ENCODE data around the gene SLC6A13. TPM values are rescaled to one million over a fixed set of nuclear protein-coding genes. Genes with fewer than 3 reads are reported as not detected.

SLC6A13 gene
- total and polyA plus RNA-seq, 2 of the 13 experiments (the other 11 are each of a cell fraction or from before 2014, with no cell fraction given): 0.05 to 0.15 TPM

- no peak overlapping the region for H3K9ac ChIP-seq (ENCODE audit: insufficient read depth, low read depth, low read length)
- no peaks in the 10 kb centered on the region for H3K36me3 ChIP-seq (replicated peaks in 1 of 2; ENCODE audit: control insufficient read depth in 1 of 2, insufficient read depth in 2 of 2, low read length in 2 of 2)
- FAIRE-seq (no peak), DNase-seq (ENCODE audit: low spot score) (no peak), ATAC-seq (no peak)
- intact Hi-C loops (cut with micrococcal nuclease; ENCODE audit: unreplicated experiment): no loop called here
- no peak overlapping the region for H3K27ac ChIP-seq (ENCODE audit: extremely low read length, insufficient read depth, low read length)
- TF ChIP-seq ZNF660 (CRISPR knock-in tag; IDR thresholded peaks at IDR 0.05; ENCODE audit: borderline replicate concordance, low read depth) (no peak), ATF7-NPFF (CRISPR knock-in tag; IDR thresholded peaks at IDR 0.05; ENCODE audit: low read depth) (0 out of 2 replicates have a peak, but pooled peaks have one; percentile 20), STAT6 (CRISPR knock-in tag; IDR thresholded peaks at IDR 0.05; ENCODE audit: borderline replicate concordance) (no peak), ZNF207 (IDR thresholded peaks at IDR 0.05; ENCODE audit: borderline replicate concordance) (no peak), ZSCAN9 (CRISPR knock-in tag; IDR thresholded peaks at IDR 0.05; ENCODE audit: borderline replicate concordance) (no peak), ZNF629 (CRISPR knock-in tag; conservative IDR thresholded peaks at IDR 0.05) (peak; percentile 76), ZNF691 (CRISPR knock-in tag; IDR thresholded peaks at IDR 0.05; ENCODE audit: borderline replicate concordance, low read depth) (no peak), KLF13 (CRISPR knock-in tag; IDR thresholded peaks at IDR 0.05) (0 out of 2 replicates have a peak, but pooled peaks have one; percentile 32), NONO (IDR thresholded peaks at IDR 0.05) (no peak), NONO (CRISPR knock-in tag; conservative IDR thresholded peaks at IDR 0.05) (0 out of 2 replicates have a peak, but pooled peaks have one; percentile 32)
- TF ChIP-seq, protein P1, sequence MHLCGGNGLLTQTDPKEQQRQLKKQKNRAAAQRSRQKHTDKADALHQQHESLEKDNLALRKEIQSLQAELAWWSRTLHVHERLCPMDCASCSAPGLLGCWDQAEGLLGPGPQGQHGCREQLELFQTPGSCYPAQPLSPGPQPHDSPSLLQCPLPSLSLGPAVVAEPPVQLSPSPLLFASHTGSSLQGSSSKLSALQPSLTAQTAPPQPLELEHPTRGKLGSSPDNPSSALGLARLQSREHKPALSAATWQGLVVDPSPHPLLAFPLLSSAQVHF (CRISPR knock-in tag; IDR thresholded peaks at IDR 0.05): no peak
- TF ChIP-seq, protein P2, sequence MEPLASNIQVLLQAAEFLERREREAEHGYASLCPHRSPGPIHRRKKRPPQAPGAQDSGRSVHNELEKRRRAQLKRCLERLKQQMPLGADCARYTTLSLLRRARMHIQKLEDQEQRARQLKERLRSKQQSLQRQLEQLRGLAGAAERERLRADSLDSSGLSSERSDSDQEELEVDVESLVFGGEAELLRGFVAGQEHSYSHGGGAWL (CRISPR knock-in tag; IDR thresholded peaks at IDR 0.05): no peak
- H3K9me3 ChIP-seq (ENCODE audit: low read length): no peaks in the 10 kb centered on the region
- H3K79me2 ChIP-seq (ENCODE audit: insufficient read depth, low read length): no peaks in the 10 kb centered on the region
- no peak overlapping the region for H3K4me2 ChIP-seq (ENCODE audit: low read depth, low read length)
- in situ Hi-C loops (cut with HindIII; ENCODE audit: extremely low pct_ligation_motif_present, low pct_unique_long_range_greater_than_20kb): no loop called here
- BruUV-seq (replicated peaks): no TSS peak
- ChIA-PET CTCF (ENCODE audit: low intra/inter-chr PET ratio, low total read pairs) (no interaction called here), POLR2A (interaction anchor here (1.6 to 2.3 kb wide), 2 partner anchors 11 to 19 kb away, joined by 4 to 14 read pairs; no protein-coding TSS in a partner anchor)
- no peak overlapping the region for H3K4me3 ChIP-seq (replicated peaks in 1 of 3; ENCODE audit: insufficient read depth in 1 of 3, low read depth in 2 of 3, low read length in 3 of 3)
- H3K27me3 ChIP-seq (ENCODE audit: control insufficient read depth in 1 of 2, insufficient read depth in 2 of 2, low read length in 2 of 2): peaks cover 0 to 10% of the 10 kb centered on the region in 2 experiments; a peak in 3 of 5 replicates
- H2AFZ ChIP-seq (ENCODE audit: low read length): no peak overlapping the region
- H4K20me1 ChIP-seq (ENCODE audit: insufficient read depth, low read length): peaks cover 7% of the 10 kb centered on the region
- 93% methylated on average over 15 of the region's 15 CpGs for WGBS (ENCODE audit: low lambda C conversion rate)
- H3K4me1 ChIP-seq (ENCODE audit: insufficient read depth, low read length): peaks cover 66% of the 10 kb centered on the region
Observed at GRCh38 chr12:209246-209645, 53.4 kb downstream of the SLC6A13 start.
